ENCODE results near the gene LDAH.

Gene LDAH

GRCh38 chr2:20759487-20759886, 63.4 kb downstream of the LDAH start:
- H3K27me3 ChIP-seq, result no peaks in the 10 kb centered on the region
- peaks cover 0 to 10% (median 0%) of the 10 kb centered on the region in 11 experiments; a peak in 5 of 22 replicates for H4K20me1 ChIP-seq
- peaks cover 0 to 13% (median 7%) of the 10 kb centered on the region in 10 experiments; a peak in 8 of 20 replicates for H3K4me1 ChIP-seq
- H3K4me2 ChIP-seq, result no peak overlapping the region
- H3K9me3 ChIP-seq (replicated peaks in 1 of 11), result peaks cover 0 to 22% (median 15%) of the 10 kb centered on the region in 11 experiments; a peak in 15 of 22 replicates
- H3K4me3 ChIP-seq, result no peak overlapping the region
- no peak overlapping the region for H3K9ac ChIP-seq
- TF ChIP-seq Cebpa-rat (IDR thresholded peaks at IDR 0.05), result no peak
- peaks cover 22 to 65% (median 35%) of the 10 kb centered on the region in 11 experiments for H3K36me3 ChIP-seq
- no peak overlapping the region for H3K27ac ChIP-seq

GRCh38 chr2:20758997-20759396, 63.9 kb downstream of the LDAH start:
- Histone ChIP-seq H3K4me2 (no peak overlapping the region), H3K9ac (no peak overlapping the region), H3K4me3 (no peak overlapping the region), H4K20me1 (peaks cover 0 to 10% (median 0%) of the 10 kb centered on the region in 11 experiments; a peak in 5 of 22 replicates), H3K4me1 (peaks cover 0 to 13% (median 7%) of the 10 kb centered on the region in 10 experiments; a peak in 8 of 20 replicates), H3K9me3 (replicated peaks in 1 of 11) (peaks cover 0 to 22% (median 15%) of the 10 kb centered on the region in 11 experiments; a peak in 15 of 22 replicates), H3K27ac (no peak overlapping the region), H3K27me3 (no peaks in the 10 kb centered on the region), H3K36me3 (peaks cover 18 to 67% (median 35%) of the 10 kb centered on the region in 11 experiments)
- TF ChIP-seq Cebpa-rat (IDR thresholded peaks at IDR 0.05), result no peak

GRCh38 chr2:20757405-20758090, 65.4 kb downstream of the LDAH start:
- Histone ChIP-seq H3K9me3 (replicated peaks in 1 of 11) (peaks cover 4 to 22% (median 16%) of the 10 kb centered on the region in 11 experiments; a peak in 18 of 22 replicates), H4K20me1 (peaks cover 0 to 10% (median 0%) of the 10 kb centered on the region in 11 experiments; a peak in 5 of 22 replicates), H3K9ac (no peak overlapping the region), H3K27ac (no peak overlapping the region), H3K4me3 (no peak overlapping the region), H3K4me1 (peaks cover 0 to 13% (median 7%) of the 10 kb centered on the region in 10 experiments; a peak in 8 of 20 replicates), H3K27me3 (no peaks in the 10 kb centered on the region), H3K36me3 (peaks cover 26 to 70% (median 37%) of the 10 kb centered on the region in 11 experiments), H3K4me2 (peak overlapping the region in 1 of 11 experiments; percentile 22; a peak in 1 of 22 replicates)
- TF ChIP-seq Cebpa-rat (IDR thresholded peaks at IDR 0.05), result no peak

GRCh38 chr2:20755132-20755800, 67.6 kb downstream of the LDAH start:
- Histone ChIP-seq H3K4me1 (peaks cover 0 to 13% (median 7%) of the 10 kb centered on the region in 10 experiments; a peak in 8 of 20 replicates), H3K27ac (no peak overlapping the region), H3K36me3 (peaks cover 37 to 79% (median 49%) of the 10 kb centered on the region in 11 experiments), H4K20me1 (peaks cover 0 to 10% (median 0%) of the 10 kb centered on the region in 11 experiments; a peak in 5 of 22 replicates), H3K4me3 (no peak overlapping the region), H3K9me3 (replicated peaks in 1 of 11) (peaks cover 1 to 25% (median 14%) of the 10 kb centered on the region in 11 experiments; a peak in 19 of 22 replicates), H3K4me2 (peak overlapping the region in 2 of 11 experiments; percentile 5 to 8; a peak in 1 of 22 replicates), H3K27me3 (no peaks in the 10 kb centered on the region), H3K9ac (no peak overlapping the region)
- TF ChIP-seq Cebpa-rat (IDR thresholded peaks at IDR 0.05), result no peak

GRCh38 chr2:20752293-20752692, 70.6 kb downstream of the LDAH start:
- Histone ChIP-seq H3K4me1 (peaks cover 0 to 8% (median 6%) of the 10 kb centered on the region in 10 experiments; a peak in 8 of 20 replicates), H3K4me3 (no peak overlapping the region), H3K9ac (no peak overlapping the region), H3K9me3 (replicated peaks in 1 of 11) (peaks cover 0 to 17% (median 7%) of the 10 kb centered on the region in 11 experiments; a peak in 12 of 22 replicates), H3K4me2 (no peak overlapping the region), H3K27ac (no peak overlapping the region), H4K20me1 (peaks cover 0 to 10% (median 0%) of the 10 kb centered on the region in 11 experiments; a peak in 5 of 22 replicates), H3K36me3 (peaks cover 34 to 72% (median 45%) of the 10 kb centered on the region in 11 experiments), H3K27me3 (no peaks in the 10 kb centered on the region)
- TF ChIP-seq Cebpa-rat (IDR thresholded peaks at IDR 0.05), result no peak

GRCh38 chr2:20747317-20747716, 75.6 kb downstream of the LDAH start:
- peaks cover 0 to 23% (median 10%) of the 10 kb centered on the region in 10 experiments; a peak in 13 of 20 replicates for H3K4me1 ChIP-seq
- H3K4me2 ChIP-seq, result no peak overlapping the region
- H4K20me1 ChIP-seq, result 0 out of 22 replicates have a peak, but pooled peaks cover 0 to 5% (median 0%) of the 10 kb centered on the region in 11 experiments
- peaks cover 1 to 23% (median 10%) of the 10 kb centered on the region in 11 experiments; a peak in 18 of 22 replicates for H3K9me3 ChIP-seq (replicated peaks in 1 of 11)
- H3K27ac ChIP-seq, result no peak overlapping the region
- peaks cover 28 to 76% (median 42%) of the 10 kb centered on the region in 11 experiments; a peak in 21 of 22 replicates for H3K36me3 ChIP-seq
- no peak overlapping the region for H3K9ac ChIP-seq
- H3K27me3 ChIP-seq, result no peaks in the 10 kb centered on the region
- no peak overlapping the region for H3K4me3 ChIP-seq
- no peak for TF ChIP-seq Cebpa-rat (IDR thresholded peaks at IDR 0.05)

- Histone ChIP-seq H3K36me3 (peaks cover 19 to 72% (median 36%) of the 10 kb centered on the region in 11 experiments; a peak in 20 of 22 replicates), H3K9ac (no peak overlapping the region), H3K27me3 (no peaks in the 10 kb centered on the region), H3K4me1 (peaks cover 0 to 23% (median 10%) of the 10 kb centered on the region in 10 experiments; a peak in 13 of 20 replicates), H4K20me1 (0 out of 22 replicates have a peak, but pooled peaks cover 0 to 5% (median 0%) of the 10 kb centered on the region in 11 experiments), H3K4me2 (no peak overlapping the region; a peak in 1 of 22 replicates), H3K9me3 (replicated peaks in 1 of 11) (peaks cover 0 to 27% (median 14%) of the 10 kb centered on the region in 11 experiments; a peak in 17 of 22 replicates), H3K27ac (no peak overlapping the region), H3K4me3 (no peak overlapping the region)
- TF ChIP-seq Cebpa-rat (IDR thresholded peaks at IDR 0.05), result no peak
These were observed 76.9 kb downstream of the LDAH start for GRCh38 chr2:20745924-20746555.
